ENCODE measurements around the gene FSTL4.

DNA sequence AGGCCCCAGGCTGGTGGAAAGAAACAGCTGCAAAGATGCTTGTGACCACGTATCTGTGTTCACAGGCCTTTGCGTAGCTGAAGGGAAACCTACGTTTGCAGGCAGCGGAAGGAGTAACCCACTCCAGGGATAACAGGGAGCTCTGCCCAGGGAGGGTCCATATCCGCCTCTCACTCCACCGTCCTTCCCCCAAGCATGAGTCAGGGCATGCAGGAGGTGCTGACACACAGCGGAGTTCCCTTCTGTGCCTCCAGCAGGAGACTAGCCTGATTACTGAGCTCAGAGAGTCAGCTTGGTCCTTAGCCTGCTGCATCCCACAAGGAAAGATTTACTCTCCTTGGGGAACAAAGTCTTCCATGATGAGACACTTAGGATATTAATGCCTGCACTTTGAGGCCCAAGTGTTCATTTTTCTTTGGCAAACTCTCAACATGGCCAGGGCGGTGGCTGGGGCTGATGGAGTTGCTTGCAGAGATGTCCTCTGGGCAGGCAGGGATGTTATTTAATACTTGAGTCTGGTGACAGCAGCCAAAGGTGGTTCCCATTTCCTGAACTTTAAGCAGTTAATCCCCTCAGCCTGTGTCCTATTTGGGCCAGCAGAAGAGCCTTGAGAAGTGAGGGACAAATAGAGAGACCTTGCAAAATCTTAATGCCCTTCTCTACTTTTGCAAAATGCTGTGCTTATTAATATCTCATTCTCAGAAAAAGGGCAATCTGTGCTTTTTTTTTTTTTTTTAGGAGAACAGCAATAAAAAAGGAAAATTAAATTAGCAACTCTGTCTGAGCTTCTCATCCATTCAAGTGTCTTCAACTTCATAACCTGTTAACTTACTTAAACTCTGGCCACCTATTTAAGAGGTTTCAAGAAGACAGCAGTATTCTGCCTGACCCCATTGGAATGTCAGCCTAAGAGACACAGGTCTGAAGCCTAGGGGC, 338.4 kb downstream of the FSTL4 start:
- TF ChIP-seq TAF1 (conservative IDR thresholded peaks at IDR 0.05) (no peak), HNF4G (IDR thresholded peaks at IDR 0.05) (no peak), EGR1 (IDR thresholded peaks at IDR 0.05; ENCODE audit: low read depth in 2 of 2) (no peak), RAD21 (IDR thresholded peaks at IDR 0.05) (no peak), JUND (IDR thresholded peaks at IDR 0.05) (no peak), NR2F2 (IDR thresholded peaks at IDR 0.05) (no peak), SP1 (IDR thresholded peaks at IDR 0.05) (no peak), GABPA (IDR thresholded peaks at IDR 0.05 in 1 of 2, conservative IDR thresholded peaks at IDR 0.05 in 1 of 2) (no peak), RXRA (IDR thresholded peaks at IDR 0.05) (no peak)
- TF ChIP-seq, protein P1, sequence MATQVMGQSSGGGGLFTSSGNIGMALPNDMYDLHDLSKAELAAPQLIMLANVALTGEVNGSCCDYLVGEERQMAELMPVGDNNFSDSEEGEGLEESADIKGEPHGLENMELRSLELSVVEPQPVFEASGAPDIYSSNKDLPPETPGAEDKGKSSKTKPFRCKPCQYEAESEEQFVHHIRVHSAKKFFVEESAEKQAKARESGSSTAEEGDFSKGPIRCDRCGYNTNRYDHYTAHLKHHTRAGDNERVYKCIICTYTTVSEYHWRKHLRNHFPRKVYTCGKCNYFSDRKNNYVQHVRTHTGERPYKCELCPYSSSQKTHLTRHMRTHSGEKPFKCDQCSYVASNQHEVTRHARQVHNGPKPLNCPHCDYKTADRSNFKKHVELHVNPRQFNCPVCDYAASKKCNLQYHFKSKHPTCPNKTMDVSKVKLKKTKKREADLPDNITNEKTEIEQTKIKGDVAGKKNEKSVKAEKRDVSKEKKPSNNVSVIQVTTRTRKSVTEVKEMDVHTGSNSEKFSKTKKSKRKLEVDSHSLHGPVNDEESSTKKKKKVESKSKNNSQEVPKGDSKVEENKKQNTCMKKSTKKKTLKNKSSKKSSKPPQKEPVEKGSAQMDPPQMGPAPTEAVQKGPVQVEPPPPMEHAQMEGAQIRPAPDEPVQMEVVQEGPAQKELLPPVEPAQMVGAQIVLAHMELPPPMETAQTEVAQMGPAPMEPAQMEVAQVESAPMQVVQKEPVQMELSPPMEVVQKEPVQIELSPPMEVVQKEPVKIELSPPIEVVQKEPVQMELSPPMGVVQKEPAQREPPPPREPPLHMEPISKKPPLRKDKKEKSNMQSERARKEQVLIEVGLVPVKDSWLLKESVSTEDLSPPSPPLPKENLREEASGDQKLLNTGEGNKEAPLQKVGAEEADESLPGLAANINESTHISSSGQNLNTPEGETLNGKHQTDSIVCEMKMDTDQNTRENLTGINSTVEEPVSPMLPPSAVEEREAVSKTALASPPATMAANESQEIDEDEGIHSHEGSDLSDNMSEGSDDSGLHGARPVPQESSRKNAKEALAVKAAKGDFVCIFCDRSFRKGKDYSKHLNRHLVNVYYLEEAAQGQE (IDR thresholded peaks at IDR 0.05), result no peak
- TF ChIP-seq, protein P2, sequence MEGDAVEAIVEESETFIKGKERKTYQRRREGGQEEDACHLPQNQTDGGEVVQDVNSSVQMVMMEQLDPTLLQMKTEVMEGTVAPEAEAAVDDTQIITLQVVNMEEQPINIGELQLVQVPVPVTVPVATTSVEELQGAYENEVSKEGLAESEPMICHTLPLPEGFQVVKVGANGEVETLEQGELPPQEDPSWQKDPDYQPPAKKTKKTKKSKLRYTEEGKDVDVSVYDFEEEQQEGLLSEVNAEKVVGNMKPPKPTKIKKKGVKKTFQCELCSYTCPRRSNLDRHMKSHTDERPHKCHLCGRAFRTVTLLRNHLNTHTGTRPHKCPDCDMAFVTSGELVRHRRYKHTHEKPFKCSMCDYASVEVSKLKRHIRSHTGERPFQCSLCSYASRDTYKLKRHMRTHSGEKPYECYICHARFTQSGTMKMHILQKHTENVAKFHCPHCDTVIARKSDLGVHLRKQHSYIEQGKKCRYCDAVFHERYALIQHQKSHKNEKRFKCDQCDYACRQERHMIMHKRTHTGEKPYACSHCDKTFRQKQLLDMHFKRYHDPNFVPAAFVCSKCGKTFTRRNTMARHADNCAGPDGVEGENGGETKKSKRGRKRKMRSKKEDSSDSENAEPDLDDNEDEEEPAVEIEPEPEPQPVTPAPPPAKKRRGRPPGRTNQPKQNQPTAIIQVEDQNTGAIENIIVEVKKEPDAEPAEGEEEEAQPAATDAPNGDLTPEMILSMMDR (IDR thresholded peaks at IDR 0.05; ENCODE audit: low read depth, low read length, missing input control), result no peak
- TF ChIP-seq, protein P3, sequence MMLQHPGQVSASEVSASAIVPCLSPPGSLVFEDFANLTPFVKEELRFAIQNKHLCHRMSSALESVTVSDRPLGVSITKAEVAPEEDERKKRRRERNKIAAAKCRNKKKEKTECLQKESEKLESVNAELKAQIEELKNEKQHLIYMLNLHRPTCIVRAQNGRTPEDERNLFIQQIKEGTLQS (IDR thresholded peaks at IDR 0.05), result no peak

Measured in liver (tissue), 3 donors.